ENCODE measurements around the gene OS9.

The OS9 gene

GRCh38 chr12:57694459-57695019 lies 607 bp downstream of the OS9 start:
- Histone ChIP-seq H3K27ac (ENCODE audit: low read length) (peak overlapping the region; percentile 81), H2AFZ (ENCODE audit: low read depth, low read length) (peak overlapping the region; percentile 99), H3K27me3 (ENCODE audit: insufficient read depth, low read length, poor library complexity) (no peaks in the 10 kb centered on the region), H3K79me2 (ENCODE audit: insufficient read depth, low read length) (peaks cover 19% of the 10 kb centered on the region), H3K9me3 (ENCODE audit: insufficient read depth, low read length, severe bottlenecking) (no peaks in the 10 kb centered on the region), H3K9ac (ENCODE audit: low read depth, low read length) (peak overlapping the region; percentile 74), H3K36me3 (ENCODE audit: insufficient read depth, low read length) (peaks cover 29% of the 10 kb centered on the region), H4K20me1 (ENCODE audit: insufficient read depth, low read length) (no peaks in the 10 kb centered on the region), H3K4me2 (ENCODE audit: insufficient read depth, low read length) (peak overlapping the region; percentile 96), H3K4me1 (ENCODE audit: insufficient read depth, low read length) (peaks cover 25% of the 10 kb centered on the region), H3K4me3 (ENCODE audit: low read depth in 1 of 2, low read length in 2 of 2) (peak overlapping the region; percentile 76 to 89; a peak in 3 of 4 replicates)
- TF ChIP-seq EZH2 (IDR thresholded peaks at IDR 0.05; ENCODE audit: borderline replicate concordance, low read depth, low read length, severe bottlenecking) (no peak), CTCF (IDR thresholded peaks at IDR 0.05; ENCODE audit: borderline replicate concordance, extremely low read depth, low read length, poor library complexity, severe bottlenecking) (no peak)
- DNase-seq (peak; percentile 34), ATAC-seq (ENCODE audit: insufficient read depth, low read depth) (no peak)

- Histone ChIP-seq H3K4me3 (ENCODE audit: low read depth in 1 of 2, low read length in 2 of 2) (no peak overlapping the region), H4K20me1 (ENCODE audit: insufficient read depth, low read length) (no peaks in the 10 kb centered on the region), H3K4me2 (ENCODE audit: insufficient read depth, low read length) (peak overlapping the region; percentile 96; the same call in 1 of the 2 replicates), H2AFZ (ENCODE audit: low read depth, low read length) (no peak overlapping the region), H3K4me1 (ENCODE audit: insufficient read depth, low read length) (peaks cover 25% of the 10 kb centered on the region), H3K9ac (ENCODE audit: low read depth, low read length) (no peak overlapping the region), H3K27me3 (ENCODE audit: insufficient read depth, low read length, poor library complexity) (no peaks in the 10 kb centered on the region), H3K36me3 (ENCODE audit: insufficient read depth, low read length) (peaks cover 29% of the 10 kb centered on the region), H3K79me2 (ENCODE audit: insufficient read depth, low read length) (peaks cover 19% of the 10 kb centered on the region), H3K27ac (ENCODE audit: low read length) (no peak overlapping the region), H3K9me3 (ENCODE audit: insufficient read depth, low read length, severe bottlenecking) (no peaks in the 10 kb centered on the region)
- no peak for TF ChIP-seq EZH2 (IDR thresholded peaks at IDR 0.05; ENCODE audit: borderline replicate concordance, low read depth, low read length, severe bottlenecking)
- TF ChIP-seq CTCF (IDR thresholded peaks at IDR 0.05; ENCODE audit: borderline replicate concordance, extremely low read depth, low read length, poor library complexity, severe bottlenecking) = no peak
- ATAC-seq (ENCODE audit: insufficient read depth, low read depth) = no peak
- no peak for DNase-seq
These were observed 2.0 kb downstream of the OS9 start for GRCh38 chr12:57695770-57696432.

DNA sequence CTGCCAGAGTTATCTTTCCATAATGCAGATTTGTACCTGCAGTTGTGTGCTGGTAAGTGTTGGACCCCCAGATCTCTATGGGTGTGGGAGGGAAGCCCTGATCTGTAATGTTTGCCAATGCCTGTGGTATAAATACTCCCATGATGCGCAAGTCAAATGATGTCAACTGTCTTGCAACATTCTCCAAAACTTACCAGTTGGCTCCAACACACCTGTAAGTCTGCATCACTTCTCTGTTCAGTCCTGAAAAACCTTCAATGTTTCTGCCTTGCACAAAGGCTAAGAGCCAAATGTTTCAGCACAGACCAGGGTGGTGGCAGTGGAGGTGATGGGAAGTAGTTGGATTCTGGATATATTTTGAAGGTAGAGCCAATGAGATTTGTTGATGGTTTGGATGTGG lies 3.1 kb downstream of the OS9 start:
- ATAC-seq (ENCODE audit: insufficient read depth, low read depth) (no peak), DNase-seq (no peak)
- TF ChIP-seq CTCF (IDR thresholded peaks at IDR 0.05; ENCODE audit: borderline replicate concordance, extremely low read depth, low read length, poor library complexity, severe bottlenecking) (no peak), EZH2 (IDR thresholded peaks at IDR 0.05; ENCODE audit: borderline replicate concordance, low read depth, low read length, severe bottlenecking) (no peak)
- Histone ChIP-seq H3K36me3 (ENCODE audit: insufficient read depth, low read length) (peaks cover 30% of the 10 kb centered on the region), H3K4me2 (ENCODE audit: insufficient read depth, low read length) (no peak overlapping the region), H3K79me2 (ENCODE audit: insufficient read depth, low read length) (peaks cover 19% of the 10 kb centered on the region), H2AFZ (ENCODE audit: low read depth, low read length) (no peak overlapping the region), H3K4me1 (ENCODE audit: insufficient read depth, low read length) (peaks cover 25% of the 10 kb centered on the region), H3K9me3 (ENCODE audit: insufficient read depth, low read length, severe bottlenecking) (no peaks in the 10 kb centered on the region), H3K27ac (ENCODE audit: low read length) (no peak overlapping the region), H3K27me3 (ENCODE audit: insufficient read depth, low read length, poor library complexity) (no peaks in the 10 kb centered on the region), H3K4me3 (ENCODE audit: low read depth in 1 of 2, low read length in 2 of 2) (no peak overlapping the region), H4K20me1 (ENCODE audit: insufficient read depth, low read length) (no peaks in the 10 kb centered on the region), H3K9ac (ENCODE audit: low read depth, low read length) (no peak overlapping the region)

All from DND-41 (cell line).